Lower leg skin (tissue), 3 donors: ENCODE data around the gene HOXC12.

Experiments
- POLR2A ChIP-seq, 2 donors: fragments of 450-650 bp; IDR thresholded peaks; one replicate each; pipeline ENCODE4 v1.6.1; 2016 to 2017; ENCODE audit warnings: antibody characterized with exemption in 2 of 2, mild to moderate bottlenecking in 1 of 2, moderate library complexity in 1 of 2
- TF ChIP-seq, protein P1 (sequence below), 3 donors: fragments of 450-650 bp; IDR thresholded peaks; one replicate each; pipeline ENCODE4 v1.5.1; 2016; ENCODE audit warnings: antibody characterized with exemption in 3 of 3, mild to moderate bottlenecking in 3 of 3, moderate library complexity in 2 of 3

DNA sequence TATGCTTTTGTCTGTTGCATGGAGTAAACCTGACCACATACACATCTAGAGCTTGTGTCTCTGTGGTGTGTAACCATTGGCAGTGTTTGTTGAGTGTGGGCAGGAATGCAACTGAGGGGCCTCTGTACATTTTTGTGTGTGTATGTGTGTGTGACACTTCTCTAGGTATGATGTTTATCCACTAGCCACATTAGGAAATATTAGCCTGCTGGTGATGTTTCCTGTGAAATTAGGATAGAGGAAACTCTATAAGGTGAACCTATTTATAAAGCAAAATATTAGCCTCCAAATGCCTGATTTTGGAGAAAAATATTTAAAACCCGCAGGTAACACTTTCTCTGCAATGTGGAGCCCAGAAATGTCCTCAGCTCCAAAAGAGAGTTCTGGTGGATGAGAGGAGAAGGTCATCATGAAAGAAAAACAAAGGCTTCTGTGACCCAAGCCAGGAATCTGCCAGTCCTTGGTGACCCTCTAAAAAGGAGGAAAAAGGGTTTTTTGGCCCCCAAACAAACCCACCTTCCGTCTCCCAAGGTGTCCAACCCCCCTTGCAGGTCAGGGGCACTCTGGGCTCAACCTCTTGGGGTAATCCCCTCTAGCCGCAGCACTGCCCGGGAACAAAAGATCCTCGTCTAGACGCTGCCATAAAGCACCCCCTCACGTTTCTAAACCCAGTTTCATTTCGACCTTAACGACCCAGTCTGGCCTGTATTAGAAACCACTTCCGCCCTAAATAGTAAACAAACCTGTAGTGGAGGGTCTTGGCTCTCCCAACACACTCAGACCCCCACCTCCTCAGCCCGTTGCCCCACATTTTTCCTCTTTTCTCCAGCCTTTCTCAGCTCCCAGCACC lies 23.1 kb downstream of the HOXC12 start:
- TF ChIP-seq, protein P1, sequence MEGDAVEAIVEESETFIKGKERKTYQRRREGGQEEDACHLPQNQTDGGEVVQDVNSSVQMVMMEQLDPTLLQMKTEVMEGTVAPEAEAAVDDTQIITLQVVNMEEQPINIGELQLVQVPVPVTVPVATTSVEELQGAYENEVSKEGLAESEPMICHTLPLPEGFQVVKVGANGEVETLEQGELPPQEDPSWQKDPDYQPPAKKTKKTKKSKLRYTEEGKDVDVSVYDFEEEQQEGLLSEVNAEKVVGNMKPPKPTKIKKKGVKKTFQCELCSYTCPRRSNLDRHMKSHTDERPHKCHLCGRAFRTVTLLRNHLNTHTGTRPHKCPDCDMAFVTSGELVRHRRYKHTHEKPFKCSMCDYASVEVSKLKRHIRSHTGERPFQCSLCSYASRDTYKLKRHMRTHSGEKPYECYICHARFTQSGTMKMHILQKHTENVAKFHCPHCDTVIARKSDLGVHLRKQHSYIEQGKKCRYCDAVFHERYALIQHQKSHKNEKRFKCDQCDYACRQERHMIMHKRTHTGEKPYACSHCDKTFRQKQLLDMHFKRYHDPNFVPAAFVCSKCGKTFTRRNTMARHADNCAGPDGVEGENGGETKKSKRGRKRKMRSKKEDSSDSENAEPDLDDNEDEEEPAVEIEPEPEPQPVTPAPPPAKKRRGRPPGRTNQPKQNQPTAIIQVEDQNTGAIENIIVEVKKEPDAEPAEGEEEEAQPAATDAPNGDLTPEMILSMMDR (IDR thresholded peaks at IDR 0.05) = no peak
- TF ChIP-seq POLR2A (IDR thresholded peaks at IDR 0.05) = no peak
